ENCODE measurements around the gene HECTD2.
"Not testable (repeated sequence)": the region's sequence is repeated elsewhere in the genome, so short reads cannot be mapped to it uniquely, and the experiment has no call there.

The HECTD2 gene, protein sequence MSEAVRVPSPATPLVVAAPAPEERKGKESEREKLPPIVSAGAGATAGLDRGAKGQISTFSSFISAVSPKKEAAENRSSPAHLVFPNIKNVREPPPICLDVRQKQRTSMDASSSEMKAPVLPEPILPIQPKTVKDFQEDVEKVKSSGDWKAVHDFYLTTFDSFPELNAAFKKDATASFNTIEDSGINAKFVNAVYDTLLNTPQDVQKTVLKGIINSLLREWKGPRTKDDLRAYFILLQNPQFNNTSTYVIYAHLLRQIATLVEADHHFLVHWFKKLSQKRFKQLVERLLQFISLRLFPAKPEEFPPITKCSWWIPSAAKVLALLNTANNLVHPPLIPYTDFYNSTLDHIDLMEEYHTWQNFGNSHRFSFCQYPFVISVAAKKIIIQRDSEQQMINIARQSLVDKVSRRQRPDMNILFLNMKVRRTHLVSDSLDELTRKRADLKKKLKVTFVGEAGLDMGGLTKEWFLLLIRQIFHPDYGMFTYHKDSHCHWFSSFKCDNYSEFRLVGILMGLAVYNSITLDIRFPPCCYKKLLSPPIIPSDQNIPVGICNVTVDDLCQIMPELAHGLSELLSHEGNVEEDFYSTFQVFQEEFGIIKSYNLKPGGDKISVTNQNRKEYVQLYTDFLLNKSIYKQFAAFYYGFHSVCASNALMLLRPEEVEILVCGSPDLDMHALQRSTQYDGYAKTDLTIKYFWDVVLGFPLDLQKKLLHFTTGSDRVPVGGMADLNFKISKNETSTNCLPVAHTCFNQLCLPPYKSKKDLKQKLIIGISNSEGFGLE

DNA sequence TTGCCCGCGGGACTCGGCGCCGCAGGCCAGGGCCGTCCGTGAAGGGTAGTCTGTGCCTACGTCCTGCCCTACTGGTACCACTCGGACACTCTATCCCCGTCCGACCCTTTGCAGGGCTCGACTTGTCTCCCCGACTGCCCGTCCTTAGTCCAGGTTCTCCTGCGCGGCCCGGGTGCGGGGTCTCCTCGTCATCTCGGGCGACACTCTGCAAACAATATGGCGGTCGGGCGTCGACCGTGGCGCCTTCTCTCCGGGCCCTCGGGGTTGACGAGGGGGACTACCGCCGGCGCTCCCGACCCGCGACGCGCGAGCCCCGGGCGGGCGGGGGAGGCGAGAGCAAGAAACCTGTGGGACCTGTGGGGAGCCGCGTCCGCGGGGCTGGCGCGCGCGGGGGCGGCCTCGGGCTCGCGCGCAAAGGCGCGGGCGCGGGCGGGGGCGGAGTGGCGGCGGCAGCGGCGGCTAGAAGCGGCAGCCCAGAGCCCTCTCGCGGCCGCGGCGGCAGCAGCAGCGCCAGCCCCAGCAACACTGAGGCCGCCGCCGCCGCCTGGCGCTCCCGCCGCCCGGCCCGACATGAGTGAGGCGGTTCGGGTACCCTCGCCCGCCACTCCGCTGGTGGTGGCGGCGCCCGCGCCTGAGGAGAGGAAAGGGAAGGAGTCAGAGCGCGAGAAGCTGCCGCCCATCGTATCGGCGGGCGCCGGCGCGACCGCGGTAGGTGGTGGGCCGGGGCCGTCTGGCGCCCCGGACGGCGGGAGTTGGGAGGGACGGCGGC is at the start of gene HECTD2:
Gene HECTD2 (plus strand): TSS at position 476 of the 769 bp plus-strand sequence. CDS start 95 bp downstream, at position 571.
- DNase-seq, result peak; percentile 88

DNA sequence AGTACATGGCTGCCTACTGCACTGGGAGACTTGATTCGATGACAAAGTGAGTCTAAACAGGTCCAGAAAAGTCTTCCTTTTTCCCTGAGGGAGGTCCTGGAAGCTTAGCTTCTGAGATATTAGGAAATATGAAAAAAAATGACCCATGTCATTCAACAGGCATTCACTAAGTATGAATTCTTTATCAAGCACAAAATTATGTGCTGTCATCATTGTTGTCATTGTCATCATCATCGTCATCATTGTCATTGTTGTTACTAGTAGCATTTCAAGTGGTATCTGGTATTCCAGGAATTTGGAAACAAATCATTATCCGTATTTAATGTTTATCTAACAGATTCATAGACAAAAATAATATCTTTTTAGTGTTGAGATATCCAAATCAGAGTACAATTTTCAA is 49.7 kb upstream of the HECTD2 start:
- no peak for DNase-seq

DNA sequence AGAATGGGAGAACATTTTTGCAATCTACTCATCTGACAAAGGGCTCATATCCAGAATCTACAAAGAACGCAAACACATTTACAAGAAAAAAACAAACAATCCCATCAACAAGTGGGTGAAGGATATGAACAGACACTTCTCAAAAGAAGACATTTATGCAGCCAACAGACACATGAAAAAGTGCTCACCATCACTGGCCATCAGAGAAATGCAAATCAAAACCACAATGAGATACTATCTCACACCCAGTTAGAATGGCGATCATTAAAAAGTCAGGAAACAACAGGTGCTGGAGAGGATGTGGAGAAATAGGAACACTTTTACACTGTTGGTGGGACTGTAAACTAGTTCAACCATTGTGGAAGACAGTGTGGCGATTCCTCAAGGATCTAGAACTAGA is 44.6 kb upstream of the HECTD2 start:
- not testable (repeated sequence) for DNase-seq

- DNase-seq, result no peak
Measured at GRCh38 chr10:91366704-91367103, 43.4 kb upstream of the HECTD2 start.

- DNase-seq, result no peak
Measured at GRCh38 chr10:91367127-91367531, 43.0 kb upstream of the HECTD2 start.

GRCh38 chr10:91367558-91367957 is 42.6 kb upstream of the HECTD2 start:
- DNase-seq, result no peak

- DNase-seq, result not testable (repeated sequence)
Measured at GRCh38 chr10:91369978-91370589, 40.1 kb upstream of the HECTD2 start.

DNA sequence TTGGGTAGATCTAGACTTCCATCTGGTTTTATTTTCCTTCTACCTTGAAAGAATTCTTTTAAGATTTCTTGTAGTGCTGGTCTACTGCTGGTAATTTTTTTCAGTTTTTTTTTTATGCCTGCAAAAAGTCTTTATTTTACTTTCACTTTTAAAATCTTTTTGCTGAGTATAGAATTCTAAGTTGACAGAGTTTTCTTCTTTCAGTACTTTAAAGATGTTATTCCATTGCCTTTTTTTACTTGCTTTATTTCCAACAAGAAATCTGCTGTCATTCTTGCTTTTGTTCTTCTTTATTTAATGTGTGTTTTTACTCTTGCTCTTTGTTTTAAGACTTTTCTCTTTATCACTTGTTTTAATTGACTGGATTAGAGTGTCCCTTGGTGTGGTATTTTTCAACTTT is 36.1 kb upstream of the HECTD2 start:
- DNase-seq, result no peak

DNA sequence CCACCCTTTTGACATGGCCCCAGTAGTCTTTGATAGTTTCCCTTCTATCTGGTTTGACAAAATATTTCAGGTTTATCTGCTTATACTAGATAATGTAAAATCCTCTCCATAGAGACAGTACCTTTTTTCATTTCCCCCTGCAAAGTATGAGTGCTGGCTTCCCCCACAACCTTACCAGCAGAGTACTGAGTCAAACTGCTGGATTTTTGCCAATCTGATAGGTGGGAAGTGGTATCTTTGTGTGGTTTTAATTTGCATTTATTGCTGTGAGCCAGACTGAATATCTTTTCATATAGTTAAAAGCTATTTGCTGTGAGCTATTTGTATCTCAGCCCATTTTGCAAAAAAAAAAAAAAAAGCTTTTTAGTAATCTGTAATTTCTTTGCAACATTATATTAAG is 32.1 kb upstream of the HECTD2 start:
- no peak for DNase-seq

DNA sequence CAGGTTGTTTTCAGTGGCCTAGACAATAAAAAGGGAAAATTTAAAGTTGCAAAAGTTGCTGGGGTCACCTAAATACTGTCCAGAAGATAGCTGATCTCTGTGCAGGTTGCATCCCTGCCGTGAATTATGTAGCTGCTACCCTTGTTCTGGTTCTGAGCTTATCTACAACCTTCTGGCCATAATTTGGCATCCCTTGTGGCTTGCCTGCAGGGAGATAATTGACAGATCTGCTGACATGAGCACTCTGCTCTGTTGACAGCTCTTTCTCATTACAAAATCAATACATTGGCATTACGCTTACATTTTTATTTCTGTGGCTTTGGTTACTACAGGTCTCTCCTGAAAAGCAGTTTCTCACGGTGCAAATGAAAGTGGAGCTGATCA is 29.3 kb upstream of the HECTD2 start:
- no peak for DNase-seq

DNA sequence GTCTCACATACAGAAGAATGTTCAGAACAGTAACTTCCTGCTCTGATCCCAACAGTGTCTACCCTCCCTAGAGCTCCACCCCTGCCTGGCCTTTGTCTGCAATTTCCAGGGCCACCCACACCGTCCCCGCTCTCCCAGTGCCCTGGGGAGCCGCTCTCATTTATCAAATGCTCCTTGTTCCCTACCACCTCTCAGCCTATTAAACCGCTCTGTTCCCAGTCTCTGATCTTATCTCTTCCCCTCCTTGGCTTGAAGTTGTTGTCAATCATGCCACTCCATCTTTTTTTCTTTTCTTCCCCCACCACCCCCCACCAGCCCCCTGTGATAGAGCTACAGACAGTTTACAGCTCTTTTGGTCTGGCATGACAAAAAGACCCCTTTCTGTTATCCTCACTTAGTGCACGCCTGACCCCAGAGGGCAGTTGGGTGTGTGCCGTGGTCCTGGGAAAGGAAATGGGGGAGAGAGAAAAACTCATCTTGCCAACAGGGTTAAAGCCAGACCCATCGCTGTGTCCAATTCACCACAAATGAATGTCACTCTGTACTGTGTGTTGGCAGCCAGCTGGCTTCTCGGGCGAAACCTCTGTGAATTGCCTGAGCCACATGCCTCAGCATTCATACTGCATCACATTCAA is 28.8 kb upstream of the HECTD2 start:
- DNase-seq, result no peak

DNA sequence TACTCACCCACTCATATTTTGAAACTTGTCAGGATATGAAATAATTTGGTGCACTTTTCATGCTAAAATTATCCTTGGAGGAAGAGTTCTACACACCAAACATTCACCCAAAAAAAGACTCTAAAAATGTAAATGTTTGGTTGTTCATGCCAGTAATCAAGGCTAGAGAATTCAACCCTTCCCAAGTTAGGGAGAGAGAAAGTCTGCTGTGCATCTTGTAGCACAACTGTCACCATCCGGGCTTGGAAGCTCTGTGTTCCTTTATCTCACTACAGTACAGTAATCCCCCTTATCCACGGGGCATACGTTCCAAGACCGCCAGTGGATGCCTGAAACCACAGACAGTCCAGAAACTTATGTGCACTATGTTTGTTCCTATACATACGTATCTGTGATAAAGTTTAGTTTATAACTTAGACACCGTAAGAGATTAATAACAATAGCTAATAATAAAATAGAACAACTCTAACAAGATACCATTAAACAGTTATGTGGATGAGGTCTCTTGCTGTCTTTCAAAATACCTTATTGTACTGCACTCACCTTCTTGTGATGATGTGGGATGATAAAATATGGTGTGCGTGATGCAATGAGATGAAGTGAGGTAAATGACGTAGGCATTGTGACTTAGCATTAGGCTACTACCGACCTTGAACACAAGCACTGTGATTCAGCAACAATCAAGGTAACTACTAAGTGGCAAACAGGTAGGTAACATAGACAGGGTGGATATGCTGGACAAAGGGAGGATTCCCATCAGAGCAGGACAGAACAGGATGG is 24.6 kb upstream of the HECTD2 start:
- no peak for DNase-seq

DNA sequence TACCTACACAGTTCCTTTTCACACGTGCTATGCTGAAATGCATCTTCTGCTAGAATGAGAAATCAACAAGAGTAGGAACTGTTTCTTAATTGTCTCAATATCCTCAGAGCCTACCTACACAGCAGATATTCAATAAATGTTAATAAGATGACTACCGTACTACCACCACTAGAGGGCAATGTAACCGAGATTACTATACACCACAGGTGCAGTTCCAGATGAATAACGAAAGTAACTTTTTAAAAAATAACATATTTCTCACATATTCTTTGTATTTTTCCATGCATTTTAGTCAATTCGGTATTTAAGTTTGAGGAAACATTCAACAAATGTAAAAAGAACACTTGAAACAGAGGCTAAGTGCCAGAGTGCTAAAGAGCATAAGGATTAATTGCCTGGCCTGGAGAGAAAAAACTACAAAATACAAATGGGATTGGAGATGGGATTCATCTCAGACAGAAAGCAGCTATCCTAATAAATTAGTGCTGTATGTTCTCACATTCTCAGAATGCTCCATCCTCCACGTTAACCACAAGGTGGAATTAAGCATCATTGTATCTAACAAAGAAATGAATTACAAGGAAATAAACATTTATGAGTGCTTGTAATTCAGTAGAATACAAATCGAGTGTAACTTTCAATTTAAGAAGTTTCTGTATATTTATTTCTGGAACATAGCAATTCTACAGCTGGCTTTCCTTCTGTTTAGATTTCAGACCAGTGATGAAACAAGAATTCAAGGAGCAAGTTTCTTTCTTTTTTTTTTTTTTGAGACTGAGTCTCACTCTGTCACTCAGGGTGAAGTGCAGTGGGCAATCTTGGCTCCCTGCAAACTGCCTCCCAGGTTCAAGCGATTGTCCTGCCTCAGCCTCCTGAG is 20.3 kb upstream of the HECTD2 start:
- no peak for DNase-seq

- DNase-seq, result not testable (repeated sequence)
Measured at GRCh38 chr10:91390513-91390825, 19.7 kb upstream of the HECTD2 start.

GRCh38 chr10:91391920-91392319 is 18.2 kb upstream of the HECTD2 start:
- DNase-seq, result no peak

DNA sequence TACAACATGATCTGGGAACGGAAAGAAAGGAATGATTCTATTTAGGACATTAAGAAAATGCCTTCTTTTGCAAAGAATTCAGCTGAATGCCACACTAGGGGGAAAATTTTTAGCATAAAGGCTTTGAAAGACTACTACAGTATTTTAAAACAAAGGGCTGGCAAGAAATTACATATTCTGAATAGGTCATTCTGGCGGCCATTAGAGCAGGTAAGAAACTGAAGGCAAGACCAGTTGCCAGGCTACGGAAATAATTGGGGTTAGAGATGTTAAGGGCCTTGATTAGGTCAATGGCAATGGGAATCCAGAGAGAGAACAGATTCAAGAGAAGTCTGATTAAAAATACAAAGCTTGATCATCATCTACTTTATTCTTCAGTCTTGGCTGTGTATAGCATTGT is 3.8 kb upstream of the HECTD2 start:
- no peak for DNase-seq

DNA sequence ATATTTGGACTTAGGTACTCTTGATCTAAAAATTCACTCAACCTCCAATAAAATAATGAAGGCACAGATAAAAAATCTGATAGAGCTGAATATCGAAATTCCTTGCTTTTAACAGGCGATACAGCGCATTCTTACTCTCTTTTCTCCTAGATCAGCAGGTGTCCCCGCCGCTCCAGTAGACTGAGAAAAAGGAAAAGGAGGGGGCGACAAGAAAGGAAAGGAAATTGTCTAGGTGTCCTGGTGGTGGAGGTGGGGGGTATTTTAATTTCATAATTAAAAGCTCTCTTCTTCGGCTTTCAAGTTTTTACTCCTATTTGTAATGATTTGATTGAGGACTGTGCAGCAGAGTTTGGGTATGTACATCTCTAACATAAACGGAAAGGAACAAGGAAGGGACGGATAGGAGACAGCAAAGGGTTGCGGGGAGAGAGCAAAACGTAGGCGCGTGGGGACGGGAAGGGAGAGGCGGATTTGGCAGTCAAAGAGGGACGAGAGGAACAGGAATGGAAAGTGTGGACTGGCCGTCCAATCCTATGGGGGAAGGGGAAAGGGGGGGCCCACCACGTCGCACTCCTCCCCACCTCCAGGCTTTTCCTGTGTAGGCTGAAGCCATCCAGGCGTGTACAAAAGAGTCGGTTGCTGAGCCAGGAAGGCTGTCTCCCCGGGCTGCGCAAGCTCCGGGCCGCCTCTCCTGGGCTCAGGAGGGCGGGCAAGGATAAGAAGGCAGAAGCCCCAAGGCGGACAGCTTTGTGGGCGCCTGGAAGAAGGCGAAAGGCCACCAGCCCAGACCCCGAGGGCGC is 875 bp upstream of the HECTD2 start:
- no peak for DNase-seq

DNA sequence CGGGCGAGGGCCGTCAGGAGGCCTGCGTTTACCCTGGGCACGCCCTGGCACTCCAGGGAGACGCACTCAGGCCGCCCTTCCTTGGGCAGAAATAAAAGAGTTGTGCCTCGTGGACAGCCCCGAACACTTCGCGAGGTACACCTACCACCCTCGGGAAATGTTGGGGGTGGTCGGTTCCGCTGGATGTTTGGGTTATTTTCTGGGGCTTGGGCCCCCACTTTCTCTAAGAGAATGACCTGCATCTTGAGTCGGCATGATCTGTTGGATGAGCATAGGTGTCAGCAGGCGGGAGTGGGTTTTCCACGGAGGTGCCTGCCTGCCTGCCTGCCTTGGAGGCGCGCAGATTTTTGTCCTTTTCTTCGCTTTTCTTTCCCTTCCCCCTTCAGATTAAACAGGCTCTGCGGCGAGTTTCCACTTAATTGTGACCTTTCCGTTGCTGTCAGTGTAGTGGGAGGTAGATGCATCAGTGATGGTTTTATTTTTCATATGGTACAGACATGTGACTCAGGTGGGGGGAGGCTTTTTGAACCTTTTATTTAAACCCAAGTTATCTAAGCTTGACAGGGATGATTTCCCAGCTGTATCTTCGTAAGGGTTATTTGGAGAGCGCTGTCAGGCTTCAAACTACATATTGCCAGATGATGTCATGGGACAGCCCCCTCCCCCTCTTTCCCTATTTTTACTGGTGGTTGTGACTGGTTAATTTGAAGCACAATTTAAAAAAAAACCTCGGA is 661 bp downstream of the HECTD2 start:
- peak; percentile 6 for DNase-seq

DNA sequence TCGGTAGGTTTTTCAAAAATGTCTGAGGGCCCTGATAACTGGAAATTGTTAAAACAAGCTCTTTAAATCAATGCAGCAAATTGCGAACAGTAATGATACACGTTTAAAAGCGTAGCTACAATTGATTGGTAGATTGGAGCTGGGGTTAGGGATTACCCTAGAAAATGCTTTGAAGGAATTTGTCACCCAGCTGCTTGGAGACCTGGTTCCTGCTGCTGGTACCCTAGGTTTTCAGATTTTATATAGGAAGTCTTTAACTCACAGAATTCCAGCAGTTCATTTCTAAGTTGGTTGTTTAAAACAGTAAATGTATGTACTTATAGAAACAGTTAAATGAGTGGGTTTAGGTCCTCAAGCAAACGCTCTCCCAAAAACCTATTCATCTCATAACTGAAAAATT is 1.5 kb downstream of the HECTD2 start:
- no peak for DNase-seq

All from stimulated activated CD4-positive, alpha-beta T cell treated with anti-CD3 and anti-CD28 coated beads, Interleukin-4, amount 100 ng/mL, for 1 hour (primary cell).